HepG2 (cell line): ENCODE measurements around the gene CTNNBL1. TPM values are rescaled to one million over a fixed set of nuclear protein-coding genes. Genes with fewer than 3 reads are reported as not detected.

Experiments used
- ATAC-seq: fragments of 200-7000 bp; cut with Tn5 transposase; 3 replicates; pipeline ENCODE4 v1.9.1; 2020; ENCODE audit warnings: mild to moderate bottlenecking, moderate library complexity
- BruUV-seq: library from RNA; stranded (reverse); fragments of 400-500 nt; replicated peaks from 2 replicates; lab custom pipeline; 2021; lab: Mats Ljungman, UMichigan
- CTCF ChIA-PET: fragments of 300-600 bp; formaldehyde crosslinking; extraction: SDS; loops from one replicate; lab custom pipeline; 2021; ENCODE audit warnings: low total read pairs, inconsistent platforms, low intra/inter-chr PET ratio; lab: Yijun Ruan, JAX
- POLR2A ChIA-PET: fragments of 350-600 bp; sonication (Branson Sonifier 250); formaldehyde crosslinking; loops from one replicate; lab custom pipeline; 2020; ENCODE audit warnings: antibody characterized with exemption, inconsistent platforms; lab: Yijun Ruan, JAX
- DNase-seq: peaks from one replicate; pipeline ENCODE4 v3.0.0-alpha.2; 2015; ENCODE audit warnings: low spot score
- FAIRE-seq: peaks from 3 replicates; lab custom pipeline; 2011; peaks lifted over from hg19 to GRCh38; lab: Jason Lieb, UNC
- H2AFZ ChIP-seq: one replicate; pipeline ENCODE4 v1.6.1; 2011; ENCODE audit warnings: low read length, inconsistent platforms
- H3K27ac ChIP-seq: fragments of 300-600 bp; 3 replicates; pipeline ENCODE4 v1.8.0; 2011; ENCODE audit warnings: mixed run types, mild to moderate bottlenecking, mixed read lengths, low read length, inconsistent platforms; ENCODE audit not compliant: insufficient read depth; ENCODE audit errors: extremely low read length
- H3K27me3 ChIP-seq, 2 experiments: fragments of 200-600 bp in 1 of 2; 2 replicates in 1 of 2; 3 replicates in 1 of 2; pipeline versions ENCODE4 v1.6.0 to v1.8.0; 2011; ENCODE audit warnings: low read length in 2 of 2, mild to moderate bottlenecking in 2 of 2, moderate library complexity in 2 of 2, inconsistent platforms in 1 of 2; ENCODE audit not compliant: insufficient read depth in 2 of 2, control insufficient read depth in 1 of 2
- H3K36me3 ChIP-seq, 2 experiments: fragments of 200-600 bp in 1 of 2; replicated peaks in 1 of 2; 2 replicates in 1 of 2; 3 replicates in 1 of 2; pipeline versions ENCODE4 v1.5.1 to v1.8.0; 2011; ENCODE audit warnings: low read length in 2 of 2, inconsistent platforms in 1 of 2; ENCODE audit not compliant: insufficient read depth in 2 of 2, control insufficient read depth in 1 of 2
- H3K4me1 ChIP-seq: 2 replicates; pipeline ENCODE4 v1.5.1; 2012; ENCODE audit warnings: low read length, inconsistent platforms; ENCODE audit not compliant: insufficient read depth
- H3K4me2 ChIP-seq: 2 replicates; pipeline ENCODE4 v1.6.0; 2011; ENCODE audit warnings: low read depth, low read length, inconsistent platforms
- H3K4me3 ChIP-seq, 3 experiments: fragments of 200-600 bp in 1 of 3; sonication (generic), shearing (Covaris generic) in 1 of 3; replicated peaks in 1 of 3; 2 replicates each; pipeline ENCODE4 v1.5.1; 2011 to 2016; ENCODE audit warnings: low read length in 3 of 3, inconsistent platforms in 2 of 3, low read depth in 2 of 3, mild to moderate bottlenecking in 2 of 3, control low read depth in 1 of 3, mixed read lengths in 1 of 3; ENCODE audit not compliant: insufficient read depth in 1 of 3
- H3K79me2 ChIP-seq: one replicate; pipeline ENCODE4 v1.6.1; 2011; ENCODE audit warnings: low read length, inconsistent platforms; ENCODE audit not compliant: insufficient read depth
- H3K9ac ChIP-seq: 2 replicates; pipeline ENCODE4 v1.6.0; 2011; ENCODE audit warnings: mild to moderate bottlenecking, low read depth, low read length, inconsistent platforms; ENCODE audit not compliant: insufficient read depth
- H3K9me3 ChIP-seq: 2 replicates; pipeline ENCODE4 v1.5.1; 2012; ENCODE audit warnings: mild to moderate bottlenecking, low read length
- H4K20me1 ChIP-seq: 2 replicates; pipeline ENCODE4 v1.6.0; 2011; ENCODE audit warnings: inconsistent platforms, mild to moderate bottlenecking, low read length, moderate library complexity; ENCODE audit not compliant: insufficient read depth
- AHR ChIP-seq: IDR thresholded peaks from 2 replicates; pipeline ENCODE4 v1.6.1; 2018; ENCODE audit warnings: missing genetic modification reagents, missing compliant biosample characterization
- DR1 ChIP-seq: sonication (generic); formaldehyde crosslinking; IDR thresholded peaks from 2 replicates; pipeline ENCODE4 v1.8.0; 2021; ENCODE audit warnings: mild to moderate bottlenecking, missing genetic modification reagents, inconsistent platforms
- ISX ChIP-seq: sonication (generic); formaldehyde crosslinking; conservative IDR thresholded peaks from 2 replicates; pipeline ENCODE4 v1.5.0; 2020; ENCODE audit warnings: missing genetic modification reagents
- MEIS2 ChIP-seq: sonication (generic); formaldehyde crosslinking; IDR thresholded peaks from 2 replicates; pipeline ENCODE4 v1.9.0; 2021; ENCODE audit warnings: mild to moderate bottlenecking, missing genetic modification reagents
- NFIC ChIP-seq: IDR thresholded peaks from 2 replicates; pipeline ENCODE4 v1.6.1; 2012; ENCODE audit warnings: mild to moderate bottlenecking, low read length, inconsistent platforms
- RNF2 ChIP-seq: fragments of 450-650 bp; conservative IDR thresholded peaks from 2 replicates; pipeline ENCODE4 v1.6.1; 2016; ENCODE audit warnings: low read depth
- SCMH1 ChIP-seq: sonication (generic); formaldehyde crosslinking; IDR thresholded peaks from 2 replicates; pipeline ENCODE4 v1.9.0; 2021; ENCODE audit warnings: missing genetic modification reagents, mild to moderate bottlenecking, borderline replicate concordance
- SRSF1 ChIP-seq: fragments of 200-400 bp; formaldehyde crosslinking; optimal IDR thresholded peaks from 2 replicates; pipeline ENCODE3; 2017; ENCODE audit warnings: mild to moderate bottlenecking, low read depth, low read length, moderate library complexity
- ZNF180 ChIP-seq: sonication (generic); formaldehyde crosslinking; IDR thresholded peaks from 2 replicates; pipeline ENCODE4 v1.4.0; 2020; ENCODE audit warnings: low read depth, missing genetic modification reagents, borderline replicate concordance
- ZNF224 ChIP-seq: sonication (generic); formaldehyde crosslinking; IDR thresholded peaks from 2 replicates; pipeline ENCODE4 v1.5.0; 2020; ENCODE audit warnings: mild to moderate bottlenecking, missing genetic modification reagents
- ZNF644 ChIP-seq: IDR thresholded peaks from 2 replicates; pipeline ENCODE4 v1.6.1; 2016; ENCODE audit warnings: low read depth
- ZNF781 ChIP-seq: sonication (generic); formaldehyde crosslinking; IDR thresholded peaks from 2 replicates; pipeline ENCODE4 v1.5.1; 2020; ENCODE audit warnings: borderline replicate concordance, mild to moderate bottlenecking, missing genetic modification reagents; ENCODE audit errors: not compliant biosample characterization
- ZNF816 ChIP-seq: sonication (generic); formaldehyde crosslinking; IDR thresholded peaks from 2 replicates; pipeline ENCODE4 v1.8.0; 2022; ENCODE audit warnings: missing genetic modification reagents, mild to moderate bottlenecking, borderline replicate concordance
- ZSCAN29 ChIP-seq: sonication (generic); formaldehyde crosslinking; conservative IDR thresholded peaks from 2 replicates; pipeline ENCODE4 v1.4.0; 2020; ENCODE audit warnings: mild to moderate bottlenecking, missing genetic modification reagents
- WGBS: methylation state at CpG from one replicate; pipeline ENCODE4 v1.1.6; 2017; ENCODE audit warnings: low lambda C conversion rate; 5-methylcytosine and 5-hydroxymethylcytosine counted together
- in situ Hi-C: cut with HindIII; loops from 2 replicates; pipeline ENCODE4 v1.10.0; 2017; ENCODE audit warnings: low pct_unique_long_range_greater_than_20kb; ENCODE audit not compliant: extremely low pct_ligation_motif_present
- intact Hi-C: fragments of 100-400 bp; cut with micrococcal nuclease; formaldehyde crosslinking; loops from one replicate; pipeline ENCODE4 v1.10.0; 2022; ENCODE audit not compliant: unreplicated experiment
- polyA plus RNA-seq, 8 experiments: library from polyadenylated mRNA; depleted of rRNA in 3 of 8; stranded (reverse) in 7 of 8; unstranded in 1 of 8; fragments of >200 nt; fragmentation: Illumina TruSeq in 4 of 8; extraction: Trizol in 4 of 8; gene quantifications; 2 replicates each; pipeline versions ENCODE4 v1.2.1 to v1.2.3, GENCODE V29; 2011 to 2016; ENCODE audit warnings: low read depth in 4 of 8, missing spikeins in 1 of 8, mixed read lengths in 1 of 8; ENCODE audit not compliant: insufficient read depth in 1 of 8
- total RNA-seq, 5 experiments: library from RNA; depleted of rRNA; stranded (reverse); fragments of >200 nt; fragmentation: Illumina TruSeq; extraction: Trizol; gene quantifications; 2 replicates each; pipeline ENCODE4 v1.2.3, GENCODE V29; 2016; ENCODE audit warnings: low read depth in 1 of 5
- TF ChIP-seq, protein P1 (sequence below): sonication (generic); formaldehyde crosslinking; IDR thresholded peaks from 2 replicates; pipeline ENCODE4 v1.4.0; 2020; ENCODE audit warnings: missing genetic modification reagents, borderline replicate concordance
- TF ChIP-seq, protein P2 (sequence below): sonication (generic); formaldehyde crosslinking; IDR thresholded peaks from 2 replicates; pipeline ENCODE4 v1.9.0; 2021; ENCODE audit warnings: mild to moderate bottlenecking, missing genetic modification reagents

Gene CTNNBL1
- total and polyA plus RNA-seq, 2 of the 13 experiments (the other 11 are each of a cell fraction or from before 2014, with no cell fraction given), result 49.3 to 94.6 TPM

DNA sequence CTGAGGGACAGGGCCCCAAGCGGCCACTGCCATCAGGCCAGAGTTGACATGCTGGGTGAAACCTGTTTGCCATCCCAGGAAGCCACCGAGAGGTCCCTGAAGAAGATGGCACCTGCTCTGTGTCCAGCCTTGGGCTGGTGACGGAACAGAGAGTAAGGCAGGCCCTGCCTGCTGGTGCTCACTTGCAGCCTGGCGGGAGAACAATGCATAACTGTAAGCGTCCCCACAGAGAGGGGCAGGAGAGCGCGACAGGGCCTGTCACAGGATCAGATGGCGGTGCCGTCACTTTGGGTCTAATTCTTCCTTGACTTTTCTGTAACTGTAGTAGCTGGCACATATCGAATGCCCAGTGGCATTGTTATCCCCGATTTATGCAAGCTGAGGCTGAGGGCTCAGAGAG lies 180.1 kb downstream of the CTNNBL1 start:
- in situ Hi-C loops, result no loop called here
- no peak for DNase-seq
- Histone ChIP-seq H3K4me1 (peaks cover 13% of the 10 kb centered on the region), H4K20me1 (no peaks in the 10 kb centered on the region), H3K4me3 (no peak overlapping the region), H3K36me3 (peaks cover 18 to 37% of the 10 kb centered on the region in 2 experiments), H3K27me3 (no peaks in the 10 kb centered on the region), H3K79me2 (no peaks in the 10 kb centered on the region), H3K4me2 (no peak overlapping the region), H2AFZ (no peak overlapping the region), H3K9ac (no peak overlapping the region), H3K9me3 (no peaks in the 10 kb centered on the region), H3K27ac (no peak overlapping the region)
- POLR2A ChIA-PET, result no interaction called here
- FAIRE-seq, result no peak
- BruUV-seq, result no TSS peak
- intact Hi-C loops, result no loop called here
- CTCF ChIA-PET, result no interaction called here
- WGBS, result 92% methylated on average over 11 of the region's 11 CpGs
- ATAC-seq, result no peak
- TF ChIP-seq ZNF224 (CRISPR knock-in tag) (no peak), ZNF180 (CRISPR knock-in tag) (no peak), DR1 (CRISPR knock-in tag) (no peak), ZNF644 (CRISPR knock-in tag) (no peak), ZNF781 (CRISPR knock-in tag) (no peak), RNF2 (no peak), SCMH1 (CRISPR knock-in tag) (no peak), SRSF1 (no peak), ISX (no peak), NFIC (no peak), ZNF816 (CRISPR knock-in tag) (no peak), AHR (no peak), ZSCAN29 (CRISPR knock-in tag) (no peak), MEIS2 (CRISPR knock-in tag) (no peak)
- TF ChIP-seq, protein P1, sequence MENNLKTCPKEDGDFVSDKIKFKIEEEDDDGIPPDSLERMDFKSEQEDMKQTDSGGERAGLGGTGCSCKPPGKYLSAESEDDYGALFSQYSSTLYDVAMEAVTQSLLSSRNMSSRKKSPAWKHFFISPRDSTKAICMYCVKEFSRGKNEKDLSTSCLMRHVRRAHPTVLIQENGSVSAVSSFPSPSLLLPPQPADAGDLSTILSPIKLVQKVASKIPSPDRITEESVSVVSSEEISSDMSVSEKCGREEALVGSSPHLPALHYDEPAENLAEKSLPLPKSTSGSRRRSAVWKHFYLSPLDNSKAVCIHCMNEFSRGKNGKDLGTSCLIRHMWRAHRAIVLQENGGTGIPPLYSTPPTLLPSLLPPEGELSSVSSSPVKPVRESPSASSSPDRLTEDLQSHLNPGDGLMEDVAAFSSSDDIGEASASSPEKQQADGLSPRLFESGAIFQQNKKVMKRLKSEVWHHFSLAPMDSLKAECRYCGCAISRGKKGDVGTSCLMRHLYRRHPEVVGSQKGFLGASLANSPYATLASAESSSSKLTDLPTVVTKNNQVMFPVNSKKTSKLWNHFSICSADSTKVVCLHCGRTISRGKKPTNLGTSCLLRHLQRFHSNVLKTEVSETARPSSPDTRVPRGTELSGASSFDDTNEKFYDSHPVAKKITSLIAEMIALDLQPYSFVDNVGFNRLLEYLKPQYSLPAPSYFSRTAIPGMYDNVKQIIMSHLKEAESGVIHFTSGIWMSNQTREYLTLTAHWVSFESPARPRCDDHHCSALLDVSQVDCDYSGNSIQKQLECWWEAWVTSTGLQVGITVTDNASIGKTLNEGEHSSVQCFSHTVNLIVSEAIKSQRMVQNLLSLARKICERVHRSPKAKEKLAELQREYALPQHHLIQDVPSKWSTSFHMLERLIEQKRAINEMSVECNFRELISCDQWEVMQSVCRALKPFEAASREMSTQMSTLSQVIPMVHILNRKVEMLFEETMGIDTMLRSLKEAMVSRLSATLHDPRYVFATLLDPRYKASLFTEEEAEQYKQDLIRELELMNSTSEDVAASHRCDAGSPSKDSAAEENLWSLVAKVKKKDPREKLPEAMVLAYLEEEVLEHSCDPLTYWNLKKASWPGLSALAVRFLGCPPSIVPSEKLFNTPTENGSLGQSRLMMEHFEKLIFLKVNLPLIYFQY (CRISPR knock-in tag), result no peak
- TF ChIP-seq, protein P2, sequence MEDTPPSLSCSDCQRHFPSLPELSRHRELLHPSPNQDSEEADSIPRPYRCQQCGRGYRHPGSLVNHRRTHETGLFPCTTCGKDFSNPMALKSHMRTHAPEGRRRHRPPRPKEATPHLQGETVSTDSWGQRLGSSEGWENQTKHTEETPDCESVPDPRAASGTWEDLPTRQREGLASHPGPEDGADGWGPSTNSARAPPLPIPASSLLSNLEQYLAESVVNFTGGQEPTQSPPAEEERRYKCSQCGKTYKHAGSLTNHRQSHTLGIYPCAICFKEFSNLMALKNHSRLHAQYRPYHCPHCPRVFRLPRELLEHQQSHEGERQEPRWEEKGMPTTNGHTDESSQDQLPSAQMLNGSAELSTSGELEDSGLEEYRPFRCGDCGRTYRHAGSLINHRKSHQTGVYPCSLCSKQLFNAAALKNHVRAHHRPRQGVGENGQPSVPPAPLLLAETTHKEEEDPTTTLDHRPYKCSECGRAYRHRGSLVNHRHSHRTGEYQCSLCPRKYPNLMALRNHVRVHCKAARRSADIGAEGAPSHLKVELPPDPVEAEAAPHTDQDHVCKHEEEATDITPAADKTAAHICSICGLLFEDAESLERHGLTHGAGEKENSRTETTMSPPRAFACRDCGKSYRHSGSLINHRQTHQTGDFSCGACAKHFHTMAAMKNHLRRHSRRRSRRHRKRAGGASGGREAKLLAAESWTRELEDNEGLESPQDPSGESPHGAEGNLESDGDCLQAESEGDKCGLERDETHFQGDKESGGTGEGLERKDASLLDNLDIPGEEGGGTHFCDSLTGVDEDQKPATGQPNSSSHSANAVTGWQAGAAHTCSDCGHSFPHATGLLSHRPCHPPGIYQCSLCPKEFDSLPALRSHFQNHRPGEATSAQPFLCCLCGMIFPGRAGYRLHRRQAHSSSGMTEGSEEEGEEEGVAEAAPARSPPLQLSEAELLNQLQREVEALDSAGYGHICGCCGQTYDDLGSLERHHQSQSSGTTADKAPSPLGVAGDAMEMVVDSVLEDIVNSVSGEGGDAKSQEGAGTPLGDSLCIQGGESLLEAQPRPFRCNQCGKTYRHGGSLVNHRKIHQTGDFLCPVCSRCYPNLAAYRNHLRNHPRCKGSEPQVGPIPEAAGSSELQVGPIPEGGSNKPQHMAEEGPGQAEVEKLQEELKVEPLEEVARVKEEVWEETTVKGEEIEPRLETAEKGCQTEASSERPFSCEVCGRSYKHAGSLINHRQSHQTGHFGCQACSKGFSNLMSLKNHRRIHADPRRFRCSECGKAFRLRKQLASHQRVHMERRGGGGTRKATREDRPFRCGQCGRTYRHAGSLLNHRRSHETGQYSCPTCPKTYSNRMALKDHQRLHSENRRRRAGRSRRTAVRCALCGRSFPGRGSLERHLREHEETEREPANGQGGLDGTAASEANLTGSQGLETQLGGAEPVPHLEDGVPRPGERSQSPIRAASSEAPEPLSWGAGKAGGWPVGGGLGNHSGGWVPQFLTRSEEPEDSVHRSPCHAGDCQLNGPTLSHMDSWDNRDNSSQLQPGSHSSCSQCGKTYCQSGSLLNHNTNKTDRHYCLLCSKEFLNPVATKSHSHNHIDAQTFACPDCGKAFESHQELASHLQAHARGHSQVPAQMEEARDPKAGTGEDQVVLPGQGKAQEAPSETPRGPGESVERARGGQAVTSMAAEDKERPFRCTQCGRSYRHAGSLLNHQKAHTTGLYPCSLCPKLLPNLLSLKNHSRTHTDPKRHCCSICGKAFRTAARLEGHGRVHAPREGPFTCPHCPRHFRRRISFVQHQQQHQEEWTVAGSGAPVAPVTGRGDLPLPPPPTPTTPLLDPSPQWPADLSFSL (CRISPR knock-in tag), result no peak
